Stimulated activated naive CD8-positive, alpha-beta T cell treated with anti-CD3 and anti-CD28 coated beads, Interleukin-15, amount 100 ng/mL, for 72 hours (primary cell): ENCODE data around the gene ANKS1B.
"Not testable (repeated sequence)": the region's sequence is repeated elsewhere in the genome, so short reads cannot be mapped to it uniquely, and the experiment has no call there.

Source experiments
- ATAC-seq: fragments of 150-1000 bp; cut with Tn5 transposase; 2 replicates; pipeline ENCODE4 v1.10.0; 2021; ENCODE audit warnings: mild to moderate bottlenecking, moderate library complexity
- DNase-seq, 2 donors: peaks; one replicate each; pipeline ENCODE4 v3.0.0; 2021 to 2022
- H3K27ac Mint-ChIP-seq, 2 donors: one replicate each; pipeline ENCODE4 v1.8.0; 2022; ENCODE audit warnings: mild to moderate bottlenecking in 2 of 2, mixed read lengths in 2 of 2, moderate library complexity in 2 of 2
- H3K27me3 Mint-ChIP-seq: one replicate; pipeline ENCODE4 v1.8.0; 2022; ENCODE audit warnings: mixed read lengths
- H3K4me1 Mint-ChIP-seq: one replicate; pipeline ENCODE4 v1.8.0; 2022; ENCODE audit warnings: mild to moderate bottlenecking, mixed read lengths
- H3K4me3 Mint-ChIP-seq, 2 donors: one replicate each; pipeline ENCODE4 v1.8.0; 2022; ENCODE audit warnings: mild to moderate bottlenecking in 2 of 2, mixed read lengths in 2 of 2, moderate library complexity in 1 of 2
- H3K9me3 Mint-ChIP-seq, 2 donors: one replicate each; pipeline ENCODE4 v1.8.0; 2022; ENCODE audit warnings: mixed read lengths in 2 of 2

ANKS1B gene

GRCh38 chr12:99767809-99768208 is 216.9 kb downstream of the ANKS1B start:
- no peak overlapping the region for H3K27ac Mint-ChIP-seq
- H3K4me1 Mint-ChIP-seq = no peaks in the 10 kb centered on the region
- no peaks in the 10 kb centered on the region for H3K27me3 Mint-ChIP-seq
- H3K9me3 Mint-ChIP-seq = peaks cover 0 to 6% of the 10 kb centered on the region in 2 donors
- ATAC-seq (no peak), DNase-seq (no peak)
- no peak overlapping the region for H3K4me3 Mint-ChIP-seq

GRCh38 chr12:99766408-99766807 is 218.3 kb downstream of the ANKS1B start:
- Mint-ChIP-seq H3K4me1 (no peaks in the 10 kb centered on the region), H3K9me3 (peaks cover 0 to 6% of the 10 kb centered on the region in 2 donors), H3K4me3 (no peak overlapping the region), H3K27me3 (no peaks in the 10 kb centered on the region), H3K27ac (no peak overlapping the region)
- DNase-seq (no peak), ATAC-seq (no peak)

- DNase-seq (no peak), ATAC-seq (no peak)
- Mint-ChIP-seq H3K4me1 (no peaks in the 10 kb centered on the region), H3K4me3 (no peak overlapping the region), H3K27ac (no peak overlapping the region), H3K27me3 (no peaks in the 10 kb centered on the region), H3K9me3 (peaks cover 0 to 6% of the 10 kb centered on the region in 2 donors)
These were observed 219.1 kb downstream of the ANKS1B start for GRCh38 chr12:99765469-99766114.

DNA sequence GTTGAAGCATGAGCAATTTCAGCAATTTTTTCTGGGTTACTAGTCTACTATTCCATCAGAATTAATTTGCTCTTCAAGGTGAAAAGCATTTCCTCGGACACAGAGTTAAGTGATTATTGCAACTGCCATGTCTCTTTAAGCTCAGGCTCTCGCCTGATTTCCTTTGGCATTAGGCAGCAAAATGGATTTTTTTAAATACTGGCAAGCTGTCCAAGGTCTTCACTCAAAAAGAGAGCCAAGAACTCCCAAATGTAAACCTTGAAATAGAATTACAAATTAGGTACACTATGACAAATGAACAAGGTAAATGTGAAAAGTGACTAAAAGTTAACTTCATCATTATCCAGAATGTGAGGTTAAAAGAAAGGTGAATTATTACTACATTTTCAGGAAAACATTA is 225.3 kb downstream of the ANKS1B start:
- Mint-ChIP-seq H3K27me3 (no peaks in the 10 kb centered on the region), H3K27ac (no peak overlapping the region), H3K9me3 (peaks cover 6 to 9% of the 10 kb centered on the region in 2 donors), H3K4me1 (no peaks in the 10 kb centered on the region), H3K4me3 (no peak overlapping the region)
- DNase-seq (no peak), ATAC-seq (no peak)

GRCh38 chr12:99758997-99759396 is 225.7 kb downstream of the ANKS1B start:
- Mint-ChIP-seq H3K27ac (no peak overlapping the region), H3K27me3 (no peaks in the 10 kb centered on the region), H3K4me3 (no peak overlapping the region), H3K4me1 (no peaks in the 10 kb centered on the region), H3K9me3 (peaks cover 11 to 13% of the 10 kb centered on the region in 2 donors)
- no peak for DNase-seq
- no peak for ATAC-seq

GRCh38 chr12:99752740-99753139 is 232.0 kb downstream of the ANKS1B start:
- ATAC-seq (no peak), DNase-seq (no peak)
- H3K9me3 Mint-ChIP-seq = peaks cover 9 to 14% of the 10 kb centered on the region in 2 donors
- H3K27me3 Mint-ChIP-seq = no peaks in the 10 kb centered on the region
- no peak overlapping the region for H3K27ac Mint-ChIP-seq
- no peaks in the 10 kb centered on the region for H3K4me1 Mint-ChIP-seq
- no peak overlapping the region for H3K4me3 Mint-ChIP-seq

GRCh38 chr12:99746538-99746937 is 238.2 kb downstream of the ANKS1B start:
- ATAC-seq (no peak), DNase-seq (no peak)
- Mint-ChIP-seq H3K9me3 (peaks cover 0 to 4% of the 10 kb centered on the region in 2 donors), H3K27ac (no peak overlapping the region), H3K4me1 (no peaks in the 10 kb centered on the region), H3K4me3 (no peak overlapping the region), H3K27me3 (no peaks in the 10 kb centered on the region)

DNA sequence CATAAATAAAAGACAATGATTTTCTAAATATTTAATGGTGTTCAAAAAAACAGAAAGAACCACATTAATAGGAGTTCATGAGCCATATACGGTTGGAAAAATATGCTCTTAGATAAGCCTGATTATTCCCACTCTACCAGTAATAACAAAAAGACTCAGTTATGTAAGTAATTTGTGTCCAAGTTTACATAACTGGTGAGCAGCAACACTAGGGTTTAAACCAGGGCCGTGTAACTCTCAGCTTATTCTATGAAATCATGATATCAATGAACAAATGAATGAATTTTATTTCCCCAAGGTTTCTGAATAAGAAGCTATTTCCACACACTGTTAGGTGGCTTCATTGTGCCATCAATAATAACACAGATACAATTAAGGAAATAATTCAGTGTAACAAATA is 238.8 kb downstream of the ANKS1B start:
- H3K9me3 Mint-ChIP-seq = peaks cover 0 to 4% of the 10 kb centered on the region in 2 donors
- no peak for ATAC-seq
- H3K27ac Mint-ChIP-seq = no peak overlapping the region
- no peak for DNase-seq
- H3K27me3 Mint-ChIP-seq = no peaks in the 10 kb centered on the region
- H3K4me3 Mint-ChIP-seq = no peak overlapping the region
- no peaks in the 10 kb centered on the region for H3K4me1 Mint-ChIP-seq

DNA sequence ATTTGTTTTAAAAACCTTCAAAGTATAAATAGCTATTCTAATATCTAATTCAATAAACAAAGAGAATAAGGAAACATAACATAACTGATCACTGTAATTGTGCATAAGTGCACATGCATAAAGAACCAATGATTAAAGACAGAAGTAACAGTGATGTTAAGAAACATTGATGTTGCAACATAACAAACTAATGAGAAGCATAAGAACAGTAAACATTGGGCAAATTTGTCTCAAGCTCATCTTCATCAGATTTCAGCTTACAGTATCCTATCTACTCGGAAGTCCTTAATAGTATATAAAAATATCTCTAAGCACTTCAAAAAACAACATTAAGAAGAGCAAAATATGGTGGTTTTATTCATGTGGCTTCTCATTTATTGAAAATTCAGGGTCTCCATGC is 239.6 kb downstream of the ANKS1B start:
- Mint-ChIP-seq H3K27ac (no peak overlapping the region), H3K9me3 (peaks cover 0 to 4% of the 10 kb centered on the region in 2 donors), H3K4me1 (no peaks in the 10 kb centered on the region), H3K4me3 (no peak overlapping the region), H3K27me3 (no peaks in the 10 kb centered on the region)
- ATAC-seq (no peak), DNase-seq (no peak)

DNA sequence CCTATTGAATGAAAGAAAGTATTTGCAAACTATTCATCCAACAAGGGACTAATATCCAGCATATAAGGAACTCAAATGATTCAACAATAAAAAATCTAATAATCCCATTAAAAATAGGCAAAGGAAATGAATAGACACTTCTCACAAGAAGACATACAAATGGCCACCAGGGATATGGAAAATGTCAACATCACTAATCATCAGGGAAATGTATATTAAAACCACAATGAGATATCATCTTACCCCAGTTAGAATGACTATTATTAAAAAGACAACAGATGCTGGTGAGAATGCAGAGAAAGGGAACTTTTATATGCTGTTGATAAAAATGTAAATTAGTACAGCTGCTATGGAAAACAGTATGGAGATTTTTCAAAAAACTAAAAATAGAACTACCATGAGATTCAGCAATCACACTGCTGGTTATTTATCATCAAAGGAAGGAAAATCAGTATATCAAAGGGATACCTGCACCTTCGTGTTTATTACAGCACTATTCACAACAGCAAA is 247.9 kb downstream of the ANKS1B start:
- Mint-ChIP-seq H3K27me3 (no peaks in the 10 kb centered on the region), H3K9me3 (peaks cover 13 to 17% of the 10 kb centered on the region in 2 donors), H3K4me3 (no peak overlapping the region), H3K27ac (no peak overlapping the region), H3K4me1 (no peaks in the 10 kb centered on the region)
- DNase-seq = no peak
- no peak for ATAC-seq

GRCh38 chr12:99732131-99732530 is 252.6 kb downstream of the ANKS1B start:
- no peak for DNase-seq
- Mint-ChIP-seq H3K4me1 (no peaks in the 10 kb centered on the region), H3K27ac (no peak overlapping the region), H3K4me3 (no peak overlapping the region), H3K9me3 (peaks cover 9 to 16% of the 10 kb centered on the region in 2 donors), H3K27me3 (no peaks in the 10 kb centered on the region)
- ATAC-seq = no peak

DNA sequence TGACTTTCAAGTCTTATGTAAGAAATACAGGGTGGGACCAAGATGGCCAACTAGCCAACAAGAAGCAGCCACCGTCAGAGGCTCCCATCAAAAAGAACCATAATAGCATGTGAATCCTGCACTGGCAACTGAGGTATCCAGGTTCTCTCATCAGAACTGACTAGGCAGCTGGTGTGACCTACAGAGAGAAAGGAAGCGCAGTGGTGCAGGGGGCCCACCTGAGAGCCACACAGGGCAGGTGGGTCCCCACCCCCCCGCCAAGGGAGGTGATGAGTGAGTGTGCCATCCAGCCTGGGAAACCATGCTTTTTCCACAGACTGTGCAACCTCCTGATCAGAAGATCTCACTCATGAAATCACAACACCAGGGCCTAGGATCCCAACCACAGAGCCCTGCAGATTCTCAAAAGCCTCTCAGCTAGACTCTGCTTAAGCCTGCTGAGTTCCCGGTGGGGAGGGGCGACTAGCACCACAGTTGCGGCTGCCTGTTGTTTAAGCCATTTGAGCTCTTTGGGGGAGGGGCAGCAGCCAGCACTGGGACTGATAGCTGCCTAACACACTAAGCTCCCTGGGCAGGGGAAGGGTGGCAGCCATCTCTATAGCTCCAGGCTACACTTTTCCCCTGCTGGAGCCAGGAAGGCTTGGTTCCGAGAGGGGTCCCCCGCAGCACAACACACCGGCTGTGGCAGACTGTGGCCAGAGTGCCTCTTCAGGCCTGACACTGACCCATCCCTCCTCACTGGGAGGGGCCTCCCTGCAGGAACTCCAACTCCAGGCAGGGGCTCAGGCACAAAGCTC is 261.8 kb downstream of the ANKS1B start:
- no peak for ATAC-seq
- peaks cover 7 to 29% of the 10 kb centered on the region in 2 donors for H3K9me3 Mint-ChIP-seq
- DNase-seq = no peak
- H3K4me3 Mint-ChIP-seq = no peak overlapping the region
- no peak overlapping the region for H3K27ac Mint-ChIP-seq
- H3K4me1 Mint-ChIP-seq = no peaks in the 10 kb centered on the region
- no peaks in the 10 kb centered on the region for H3K27me3 Mint-ChIP-seq

GRCh38 chr12:99721715-99722275 is 262.9 kb downstream of the ANKS1B start:
- Mint-ChIP-seq H3K27me3 (no peaks in the 10 kb centered on the region), H3K4me3 (no peak overlapping the region), H3K27ac (no peak overlapping the region), H3K9me3 (peaks cover 7 to 27% of the 10 kb centered on the region in 2 donors), H3K4me1 (no peaks in the 10 kb centered on the region)
- DNase-seq (no peak), ATAC-seq (no peak)

DNA sequence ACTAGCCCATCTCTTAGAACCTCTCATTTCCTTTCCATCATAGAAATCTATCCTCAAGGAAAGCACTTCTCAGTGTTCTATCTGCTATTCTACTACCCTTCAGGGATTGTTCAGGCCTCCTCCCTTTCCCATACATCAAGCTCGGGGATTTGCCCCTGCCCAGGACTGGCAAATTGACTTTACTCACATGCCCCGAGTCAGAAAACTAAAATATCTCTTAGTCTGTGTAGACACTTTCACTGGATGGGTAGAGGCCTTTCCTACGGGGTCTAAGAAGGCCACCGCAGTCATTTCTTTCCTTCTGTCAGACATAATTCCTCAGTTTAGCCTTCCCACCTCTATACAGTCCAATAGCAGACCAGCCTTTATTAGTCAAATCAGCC is 264.7 kb downstream of the ANKS1B start:
- H3K9me3 Mint-ChIP-seq = peaks cover 22 to 28% of the 10 kb centered on the region in 2 donors
- not testable (repeated sequence) for H3K4me3 Mint-ChIP-seq, H3K4me1 Mint-ChIP-seq, H3K27me3 Mint-ChIP-seq, DNase-seq, ATAC-seq, H3K27ac Mint-ChIP-seq

- H3K4me1 Mint-ChIP-seq, H3K27ac Mint-ChIP-seq, DNase-seq, H3K4me3 Mint-ChIP-seq, ATAC-seq, H3K27me3 Mint-ChIP-seq: not testable (repeated sequence)
- H3K9me3 Mint-ChIP-seq = peaks cover 22 to 28% of the 10 kb centered on the region in 2 donors
These were observed 265.2 kb downstream of the ANKS1B start for GRCh38 chr12:99719411-99720082.
